Measurements from ENCODE around the gene NGFR. TPM values are rescaled to one million over a fixed set of nuclear protein-coding genes. Genes with fewer than 3 reads are reported as not detected.

NGFR gene
- total RNA-seq (2014; rRNA removed; shearing (Covaris generic)): 0.13 and 1.1 TPM in 2 replicates
- 0.10 and 0.17 TPM in 2 replicates for total RNA-seq (2022)
- percentile 6 among the genes with signal in this experiment for Bru-seq, nascent RNA
- percentile 7 among the genes with signal in this experiment for BruChase-seq, experiment 1, labeled RNA remaining after a 6-hour chase
- percentile 10 among the genes with signal in this experiment for BruChase-seq, experiment 2, labeled RNA remaining after a 2-hour chase
- long read RNA-seq: 0 reads

GRCh38 chr17:49494986-49495841 is at the start of gene NGFR:
Gene NGFR, plus strand, starts transcription at chr17:49495293. Its CDS starts 125 bp downstream, at chr17:49495418.
- no peaks in the 10 kb centered on the region for H3K36me3 ChIP-seq (ENCODE audit: insufficient read depth, low read length)
- peak within 1 kb of the TSS; percentile 92 for H3K4me2 ChIP-seq (ENCODE audit: low read length)
- H3K9me2 ChIP-seq (ENCODE audit: insufficient read depth, low read length): no peaks in the 10 kb centered on the region
- H4K20me1 ChIP-seq (ENCODE audit: insufficient read depth, low read length): no peaks in the 10 kb centered on the region
- DNase-seq (ENCODE audit: low spot score): peak; percentile 75
- POLR2A ChIA-PET: no interaction called here
- intact Hi-C loops (cut with micrococcal nuclease; ENCODE audit: unreplicated experiment): loop anchor here (2.0 to 5.0 kb wide), 2 partner anchors 58 to 62 kb away; no protein-coding TSS in a partner anchor
- no peaks in the 10 kb centered on the region for H3K9me3 ChIP-seq (ENCODE audit: low read length)
- H3K27ac ChIP-seq (ENCODE audit: low read depth, low read length, poor library complexity, severe bottlenecking): no peak within 1 kb of the TSS
- CTCF ChIA-PET (ENCODE audit: unreplicated experiment): no interaction called here
- no peak for TF ChIP-seq EZH2phosphoT487 (IDR thresholded peaks at IDR 0.05; ENCODE audit: borderline replicate concordance, low read depth, low read length)
- TF ChIP-seq, protein P1, sequence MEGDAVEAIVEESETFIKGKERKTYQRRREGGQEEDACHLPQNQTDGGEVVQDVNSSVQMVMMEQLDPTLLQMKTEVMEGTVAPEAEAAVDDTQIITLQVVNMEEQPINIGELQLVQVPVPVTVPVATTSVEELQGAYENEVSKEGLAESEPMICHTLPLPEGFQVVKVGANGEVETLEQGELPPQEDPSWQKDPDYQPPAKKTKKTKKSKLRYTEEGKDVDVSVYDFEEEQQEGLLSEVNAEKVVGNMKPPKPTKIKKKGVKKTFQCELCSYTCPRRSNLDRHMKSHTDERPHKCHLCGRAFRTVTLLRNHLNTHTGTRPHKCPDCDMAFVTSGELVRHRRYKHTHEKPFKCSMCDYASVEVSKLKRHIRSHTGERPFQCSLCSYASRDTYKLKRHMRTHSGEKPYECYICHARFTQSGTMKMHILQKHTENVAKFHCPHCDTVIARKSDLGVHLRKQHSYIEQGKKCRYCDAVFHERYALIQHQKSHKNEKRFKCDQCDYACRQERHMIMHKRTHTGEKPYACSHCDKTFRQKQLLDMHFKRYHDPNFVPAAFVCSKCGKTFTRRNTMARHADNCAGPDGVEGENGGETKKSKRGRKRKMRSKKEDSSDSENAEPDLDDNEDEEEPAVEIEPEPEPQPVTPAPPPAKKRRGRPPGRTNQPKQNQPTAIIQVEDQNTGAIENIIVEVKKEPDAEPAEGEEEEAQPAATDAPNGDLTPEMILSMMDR (conservative IDR thresholded peaks at IDR 0.05; ENCODE audit: low read length): peak; percentile 37; the same call in 1 of the 2 replicates
- H2AFZ ChIP-seq (ENCODE audit: low read length): peak within 1 kb of the TSS; percentile 66; the same call in 1 of the 2 replicates
- no TSS peak for BruUV-seq (replicated peaks)
- H3K4me3 ChIP-seq (ENCODE audit: low read depth, low read length, poor library complexity, severe bottlenecking): peak within 1 kb of the TSS; percentile 68
- H3K4me1 ChIP-seq (ENCODE audit: insufficient read depth, low read length, poor library complexity, severe bottlenecking): peaks cover 16% of the 10 kb centered on the region
- no peaks in the 10 kb centered on the region for H3K79me2 ChIP-seq (ENCODE audit: insufficient read depth, low read depth, low read length)

GRCh38 chr17:49445591-49445990 is 49.5 kb upstream of the NGFR start:
- no peaks in the 10 kb centered on the region for H3K9me2 ChIP-seq (ENCODE audit: insufficient read depth, low read length)
- POLR2A ChIA-PET: no interaction called here
- H3K4me3 ChIP-seq (ENCODE audit: low read depth, low read length, poor library complexity, severe bottlenecking): no peak overlapping the region
- no peaks in the 10 kb centered on the region for H3K36me3 ChIP-seq (ENCODE audit: insufficient read depth, low read length)
- no peak overlapping the region for H3K27ac ChIP-seq (ENCODE audit: low read depth, low read length, poor library complexity, severe bottlenecking)
- H2AFZ ChIP-seq (ENCODE audit: low read length): no peak overlapping the region
- intact Hi-C loops (cut with micrococcal nuclease; ENCODE audit: unreplicated experiment): no loop called here
- no peak overlapping the region for H3K4me2 ChIP-seq (ENCODE audit: low read length)
- no peak for TF ChIP-seq EZH2phosphoT487 (IDR thresholded peaks at IDR 0.05; ENCODE audit: borderline replicate concordance, low read depth, low read length)
- TF ChIP-seq, protein P1 (conservative IDR thresholded peaks at IDR 0.05; ENCODE audit: low read length): no peak
- DNase-seq (ENCODE audit: low spot score): no peak
- CTCF ChIA-PET (ENCODE audit: unreplicated experiment): no interaction called here
- peaks cover 4% of the 10 kb centered on the region for H3K4me1 ChIP-seq (ENCODE audit: insufficient read depth, low read length, poor library complexity, severe bottlenecking)
- no peaks in the 10 kb centered on the region for H3K79me2 ChIP-seq (ENCODE audit: insufficient read depth, low read depth, low read length)
- no peaks in the 10 kb centered on the region for H4K20me1 ChIP-seq (ENCODE audit: insufficient read depth, low read length)
- H3K9me3 ChIP-seq (ENCODE audit: low read length): no peaks in the 10 kb centered on the region
- BruUV-seq (replicated peaks): no TSS peak

Measured in OCI-LY7 (cell line).